H9 (cell line): ENCODE measurements around the gene MYT1. TPM values are rescaled to one million over a fixed set of nuclear protein-coding genes. Genes with fewer than 3 reads are reported as not detected.

ENCODE experiments used
- DNase-seq: peaks from one replicate; pipeline ENCODE4 v3.0.0-alpha.2; 2017
- H2AFZ ChIP-seq: one replicate; pipeline ENCODE4 v1.6.1; 2013; ENCODE audit warnings: mild to moderate bottlenecking, low read length, control low read depth, moderate library complexity
- H2AK5ac ChIP-seq: 2 replicates; pipeline ENCODE4 v1.6.1; 2013; ENCODE audit warnings: low read length, control low read depth, mixed read lengths; ENCODE audit not compliant: insufficient read length
- H2BK120ac ChIP-seq: one replicate; pipeline ENCODE4 v1.6.1; 2013; ENCODE audit warnings: low read depth, mild to moderate bottlenecking, low read length, control low read depth, inconsistent platforms; ENCODE audit not compliant: poor library complexity, severe bottlenecking
- H2BK12ac ChIP-seq: 2 replicates; pipeline ENCODE4 v1.6.1; 2013; ENCODE audit warnings: low read length, control low read depth, mixed read lengths, low read depth; ENCODE audit not compliant: insufficient read length
- H2BK15ac ChIP-seq: 2 replicates; pipeline ENCODE4 v1.6.1; 2013; ENCODE audit warnings: low read depth, low read length, control low read depth
- H2BK20ac ChIP-seq: one replicate; pipeline ENCODE4 v1.6.1; 2013; ENCODE audit warnings: low read depth, mild to moderate bottlenecking, low read length, control low read depth, inconsistent platforms; ENCODE audit not compliant: poor library complexity, severe bottlenecking
- H2BK5ac ChIP-seq: 2 replicates; pipeline ENCODE4 v1.6.1; 2013; ENCODE audit warnings: low read length, control low read depth, mixed read lengths; ENCODE audit not compliant: insufficient read length
- H3K14ac ChIP-seq: 2 replicates; pipeline ENCODE4 v1.6.1; 2013; ENCODE audit warnings: low read length, control low read depth; ENCODE audit not compliant: insufficient read depth
- H3K18ac ChIP-seq: 2 replicates; pipeline ENCODE4 v1.6.1; 2013; ENCODE audit warnings: low read depth, mild to moderate bottlenecking, mixed read lengths, low read length, control low read depth; ENCODE audit not compliant: insufficient read length
- H3K23ac ChIP-seq: 2 replicates; pipeline ENCODE4 v1.6.1; 2013; ENCODE audit warnings: low read length, control low read depth, mixed read lengths, low read depth; ENCODE audit not compliant: insufficient read length
- H3K23me2 ChIP-seq: 2 replicates; pipeline ENCODE4 v1.6.1; 2013; ENCODE audit warnings: low read depth, mild to moderate bottlenecking, mixed read lengths, low read length, control low read depth; ENCODE audit not compliant: insufficient read length, poor library complexity, severe bottlenecking
- H3K27ac ChIP-seq: 2 replicates; pipeline ENCODE4 v1.5.1; 2013; ENCODE audit warnings: low read length, control low read depth, mixed read lengths, low read depth; ENCODE audit not compliant: insufficient read length
- H3K27me3 ChIP-seq: 2 replicates; pipeline ENCODE4 v1.6.1; 2013; ENCODE audit warnings: low read length, control low read depth, inconsistent platforms; ENCODE audit not compliant: insufficient read depth
- H3K4ac ChIP-seq: 2 replicates; pipeline ENCODE4 v1.6.1; 2013; ENCODE audit warnings: low read depth, mild to moderate bottlenecking, control low read depth, inconsistent platforms, low read length, moderate library complexity
- H3K4me1 ChIP-seq: 2 replicates; pipeline ENCODE4 v1.6.1; 2013; ENCODE audit warnings: low read length, control low read depth, inconsistent platforms; ENCODE audit not compliant: insufficient read depth
- H3K4me2 ChIP-seq: 2 replicates; pipeline ENCODE4 v1.6.1; 2013; ENCODE audit warnings: low read length, control low read depth, mixed read lengths; ENCODE audit not compliant: insufficient read length, insufficient read depth
- H3K56ac ChIP-seq: 2 replicates; pipeline ENCODE4 v1.6.1; 2013; ENCODE audit warnings: low read depth, mild to moderate bottlenecking, mixed read lengths, low read length, control low read depth; ENCODE audit not compliant: insufficient read length
- H3K79me1 ChIP-seq: 2 replicates; pipeline ENCODE4 v1.6.1; 2013; ENCODE audit warnings: low read depth, mild to moderate bottlenecking, moderate library complexity, low read length, control low read depth, inconsistent platforms; ENCODE audit not compliant: insufficient read depth, poor library complexity, severe bottlenecking
- H3K79me2 ChIP-seq: 2 replicates; pipeline ENCODE4 v1.6.1; 2013; ENCODE audit warnings: low read length, control low read depth, inconsistent platforms; ENCODE audit not compliant: insufficient read depth
- H3K9ac ChIP-seq: 2 replicates; pipeline ENCODE4 v1.6.1; 2013; ENCODE audit warnings: low read length, control low read depth, mixed read lengths; ENCODE audit not compliant: insufficient read length; ENCODE audit errors: extremely low read depth
- H3K9me3 ChIP-seq: one replicate; pipeline ENCODE4 v1.6.1; 2013; ENCODE audit warnings: low read depth, low read length, inconsistent platforms; ENCODE audit not compliant: control insufficient read depth
- H3T11ph ChIP-seq: one replicate; pipeline ENCODE4 v1.6.1; 2013; ENCODE audit warnings: mild to moderate bottlenecking, low read length, control low read depth, inconsistent platforms
- H4K20me1 ChIP-seq: one replicate; pipeline ENCODE4 v1.6.1; 2013; ENCODE audit not compliant: control insufficient read depth, insufficient read length, insufficient read depth
- H4K5ac ChIP-seq: 2 replicates; pipeline ENCODE4 v1.6.1; 2013; ENCODE audit warnings: low read depth, mild to moderate bottlenecking, mixed read lengths, low read length, control low read depth; ENCODE audit not compliant: insufficient read length
- H4K8ac ChIP-seq: replicated peaks from 2 replicates; pipeline ENCODE4 v1.6.1; 2013; ENCODE audit warnings: low read length, control low read depth, mixed read lengths, low read depth; ENCODE audit not compliant: insufficient read length
- H4K91ac ChIP-seq: 2 replicates; pipeline ENCODE4 v1.6.1; 2013; ENCODE audit warnings: low read depth, mild to moderate bottlenecking, moderate library complexity, mixed read lengths, low read length, control low read depth; ENCODE audit not compliant: insufficient read length
- H3K27ac Mint-ChIP-seq, 3 experiments: 2 replicates in 2 of 3; 3 replicates in 1 of 3; pipeline ENCODE4 v1.8.0; 2020 to 2021; ENCODE audit warnings: mixed read lengths in 3 of 3, mild to moderate bottlenecking in 1 of 3, moderate library complexity in 1 of 3
- H3K27me3 Mint-ChIP-seq: 2 replicates; pipeline ENCODE4 v1.8.0; 2021; ENCODE audit warnings: low read depth, mild to moderate bottlenecking, moderate library complexity, mixed read lengths
- H3K36me3 Mint-ChIP-seq, 3 experiments: 2 replicates in 2 of 3; 3 replicates in 1 of 3; pipeline ENCODE4 v1.8.0; 2020 to 2021; ENCODE audit warnings: low read depth in 3 of 3, mixed read lengths in 3 of 3; ENCODE audit not compliant: insufficient read depth in 1 of 3
- H3K4me1 Mint-ChIP-seq, 2 experiments: 2 replicates each; pipeline ENCODE4 v1.8.0; 2020; ENCODE audit warnings: mixed read lengths in 2 of 2
- H3K4me3 Mint-ChIP-seq, 2 experiments: 2 replicates in 1 of 2; 3 replicates in 1 of 2; pipeline ENCODE4 v1.8.0; 2020 to 2021; ENCODE audit warnings: mild to moderate bottlenecking in 2 of 2, mixed read lengths in 2 of 2, moderate library complexity in 1 of 2
- H3K9me3 Mint-ChIP-seq, 2 experiments: 2 replicates in 1 of 2; 3 replicates in 1 of 2; pipeline ENCODE4 v1.8.0; 2020; ENCODE audit warnings: mild to moderate bottlenecking in 2 of 2, mixed read lengths in 2 of 2, moderate library complexity in 1 of 2
- WGBS: extraction: QIAGEN DNeasy Blood & Tissue Kit; methylation state at CpG from one replicate; pipeline ENCODE4 v1.1.7; 2013; ENCODE audit warnings: missing lambda C conversion rate, low lambda C conversion rate, mixed read lengths; ENCODE audit not compliant: insufficient read length; ENCODE audit errors: extremely low coverage; 5-methylcytosine and 5-hydroxymethylcytosine counted together
- total RNA-seq: library from RNA; stranded (reverse); gene quantifications from 2 replicates; pipeline ENCODE4 v1.2.1, GENCODE V29; 2021
- TF ChIP-seq, protein P1 (sequence below): fragments of 200-600 bp; sonication (generic); conservative IDR thresholded peaks from 3 replicates; pipeline ENCODE4 v1.8.0; 2021; ENCODE audit warnings: antibody characterized with exemption, mild to moderate bottlenecking

MYT1 gene
- total RNA-seq, 1 experiment from 2014 or later = 0.79 TPM

DNA sequence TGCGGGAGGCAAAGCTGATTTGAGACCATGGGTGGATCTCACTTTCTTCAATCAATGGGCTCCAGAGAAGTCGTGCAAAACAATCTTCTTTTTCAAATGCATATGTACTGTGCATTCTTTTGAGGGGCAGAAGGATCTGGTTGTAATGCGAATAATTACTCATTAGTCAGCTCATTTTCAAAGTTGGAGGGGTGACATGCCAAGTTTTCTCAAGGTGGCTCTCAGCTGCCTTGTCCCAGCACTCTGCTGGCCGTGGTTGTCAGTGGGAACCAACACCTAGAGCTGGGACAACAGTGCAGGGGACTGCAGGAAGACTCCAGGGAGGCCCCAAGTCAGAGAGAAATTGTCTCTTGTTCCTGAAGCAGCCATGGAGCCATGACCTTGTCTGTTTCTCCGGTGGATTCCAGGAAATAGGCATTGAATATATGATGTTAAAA lies 25.3 kb downstream of the MYT1 start:
- Histone ChIP-seq H3K27me3 (no peaks in the 10 kb centered on the region), H2AK5ac (no peak overlapping the region), H2AFZ (no peak overlapping the region), H3K79me2 (no peaks in the 10 kb centered on the region), H3K4ac (no peak overlapping the region; the same call in 1 of the 2 replicates), H2BK120ac (no peak overlapping the region), H2BK12ac (no peak overlapping the region), H2BK15ac (no peak overlapping the region), H3K56ac (no peak overlapping the region), H3K9me3 (no peaks in the 10 kb centered on the region), H3K79me1 (no peaks in the 10 kb centered on the region), H3K23me2 (no peaks in the 10 kb centered on the region), H4K5ac (no peak overlapping the region), H2BK20ac (no peak overlapping the region), H4K20me1 (no peaks in the 10 kb centered on the region), H3K4me2 (peak overlapping the region; percentile 14), H4K91ac (no peak overlapping the region), H4K8ac (no peak overlapping the region), H3K4me1 (peaks cover 20% of the 10 kb centered on the region; the same call in 1 of the 2 replicates), H3K23ac (no peak overlapping the region), H3K9ac (no peak overlapping the region), H3K14ac (peak overlapping the region; percentile 49; the same call in 1 of the 2 replicates), H3K18ac (peak overlapping the region; percentile 78), H3K27ac (peak overlapping the region; percentile 31), H2BK5ac (no peak overlapping the region), H3T11ph (peak overlapping the region; percentile 85)
- H3K27ac Mint-ChIP-seq = peak overlapping the region in 2 of 3 experiments; percentile 46 to 67; a peak in 2 of 7 replicates
- peaks cover 3 to 5% (median 4%) of the 10 kb centered on the region in 3 experiments; a peak in 6 of 7 replicates for H3K36me3 Mint-ChIP-seq
- H3K4me3 Mint-ChIP-seq = no peak overlapping the region
- peaks cover 6 to 9% of the 10 kb centered on the region in 2 experiments for H3K9me3 Mint-ChIP-seq
- DNase-seq = no peak
- TF ChIP-seq, protein P1, sequence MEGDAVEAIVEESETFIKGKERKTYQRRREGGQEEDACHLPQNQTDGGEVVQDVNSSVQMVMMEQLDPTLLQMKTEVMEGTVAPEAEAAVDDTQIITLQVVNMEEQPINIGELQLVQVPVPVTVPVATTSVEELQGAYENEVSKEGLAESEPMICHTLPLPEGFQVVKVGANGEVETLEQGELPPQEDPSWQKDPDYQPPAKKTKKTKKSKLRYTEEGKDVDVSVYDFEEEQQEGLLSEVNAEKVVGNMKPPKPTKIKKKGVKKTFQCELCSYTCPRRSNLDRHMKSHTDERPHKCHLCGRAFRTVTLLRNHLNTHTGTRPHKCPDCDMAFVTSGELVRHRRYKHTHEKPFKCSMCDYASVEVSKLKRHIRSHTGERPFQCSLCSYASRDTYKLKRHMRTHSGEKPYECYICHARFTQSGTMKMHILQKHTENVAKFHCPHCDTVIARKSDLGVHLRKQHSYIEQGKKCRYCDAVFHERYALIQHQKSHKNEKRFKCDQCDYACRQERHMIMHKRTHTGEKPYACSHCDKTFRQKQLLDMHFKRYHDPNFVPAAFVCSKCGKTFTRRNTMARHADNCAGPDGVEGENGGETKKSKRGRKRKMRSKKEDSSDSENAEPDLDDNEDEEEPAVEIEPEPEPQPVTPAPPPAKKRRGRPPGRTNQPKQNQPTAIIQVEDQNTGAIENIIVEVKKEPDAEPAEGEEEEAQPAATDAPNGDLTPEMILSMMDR = no peak
- H3K4me1 Mint-ChIP-seq = peaks cover 60 to 61% of the 10 kb centered on the region in 2 experiments
- peaks cover 19% of the 10 kb centered on the region for H3K27me3 Mint-ChIP-seq
- no CpG with 5 or more reads among the region's 5 CpGs for WGBS
